Mesothelial cell of epicardium (in vitro differentiated cells): Measurements from ENCODE around the gene GLA. TPM values are rescaled to one million over a fixed set of nuclear protein-coding genes. Genes with fewer than 3 reads are reported as not detected.

ENCODE experiments used
- DNase-seq, 2 experiments: peaks; one replicate each; pipeline ENCODE4 v3.0.0; 2021; ENCODE audit warnings: low spot score in 2 of 2; ENCODE audit not compliant: unreplicated experiment in 2 of 2
- H3K27ac Mint-ChIP-seq: 2 replicates; pipeline ENCODE4 v1.8.0; 2021; ENCODE audit warnings: mixed read lengths
- H3K27me3 Mint-ChIP-seq: 2 replicates; pipeline ENCODE4 v1.8.0; 2021; ENCODE audit warnings: low read depth, mixed read lengths
- H3K36me3 Mint-ChIP-seq: 2 replicates; pipeline ENCODE4 v1.8.0; 2021; ENCODE audit warnings: mixed read lengths
- H3K4me1 Mint-ChIP-seq: 2 replicates; pipeline ENCODE4 v1.8.0; 2021; ENCODE audit warnings: mixed read lengths
- H3K4me3 Mint-ChIP-seq: 2 replicates; pipeline ENCODE4 v1.8.0; 2021; ENCODE audit warnings: mild to moderate bottlenecking, moderate library complexity, mixed read lengths
- H3K9me3 Mint-ChIP-seq: 2 replicates; pipeline ENCODE4 v1.8.0; 2021; ENCODE audit warnings: mixed read lengths
- total RNA-seq: library from RNA; stranded (reverse); gene quantifications from 3 replicates; pipeline ENCODE4 v1.2.1, GENCODE V29; 2021
- TF ChIP-seq, protein P1 (sequence below): fragments of 200-600 bp; sonication (generic); IDR thresholded peaks from one replicate; pipeline ENCODE4 v1.5.0; 2021; ENCODE audit warnings: antibody characterized with exemption; ENCODE audit not compliant: unreplicated experiment

GLA gene
- total RNA-seq, 1 donor from 2014 or later = 25.0 TPM

DNA sequence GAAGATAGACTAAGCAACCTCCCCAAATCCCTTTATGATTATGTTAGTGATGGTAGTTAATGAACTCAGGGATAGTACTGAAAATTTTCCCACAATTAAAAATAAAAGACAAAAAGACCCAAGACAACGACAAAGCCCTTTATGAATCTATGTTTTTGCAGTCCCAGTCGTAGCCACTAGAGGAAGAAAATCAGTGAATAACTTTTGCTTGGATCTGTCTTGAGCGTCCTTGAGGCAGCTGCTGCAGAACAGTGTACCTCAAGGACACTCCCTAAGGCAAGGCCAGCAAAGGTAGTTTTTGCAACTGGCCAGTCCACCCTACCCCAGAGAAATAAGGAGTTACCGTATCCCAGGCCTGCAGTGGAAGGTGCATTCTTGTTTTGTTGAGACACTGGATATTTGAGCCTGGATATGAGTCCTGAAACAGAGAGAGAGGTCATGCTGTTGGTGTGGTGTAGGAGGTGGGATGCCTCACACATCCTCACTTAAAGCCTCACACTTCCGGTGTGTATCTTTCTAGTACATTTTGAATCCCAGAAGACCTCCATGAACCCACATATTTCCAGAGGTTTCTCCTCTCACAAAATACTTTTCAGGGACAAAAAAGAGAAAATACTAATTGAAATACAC is 50.4 kb downstream of the GLA start:
- Mint-ChIP-seq H3K4me3 (no peak overlapping the region), H3K27me3 (no peaks in the 10 kb centered on the region), H3K9me3 (peaks cover 15% of the 10 kb centered on the region), H3K36me3 (no peaks in the 10 kb centered on the region), H3K4me1 (no peaks in the 10 kb centered on the region), H3K27ac (no peak overlapping the region)
- TF ChIP-seq, protein P1, sequence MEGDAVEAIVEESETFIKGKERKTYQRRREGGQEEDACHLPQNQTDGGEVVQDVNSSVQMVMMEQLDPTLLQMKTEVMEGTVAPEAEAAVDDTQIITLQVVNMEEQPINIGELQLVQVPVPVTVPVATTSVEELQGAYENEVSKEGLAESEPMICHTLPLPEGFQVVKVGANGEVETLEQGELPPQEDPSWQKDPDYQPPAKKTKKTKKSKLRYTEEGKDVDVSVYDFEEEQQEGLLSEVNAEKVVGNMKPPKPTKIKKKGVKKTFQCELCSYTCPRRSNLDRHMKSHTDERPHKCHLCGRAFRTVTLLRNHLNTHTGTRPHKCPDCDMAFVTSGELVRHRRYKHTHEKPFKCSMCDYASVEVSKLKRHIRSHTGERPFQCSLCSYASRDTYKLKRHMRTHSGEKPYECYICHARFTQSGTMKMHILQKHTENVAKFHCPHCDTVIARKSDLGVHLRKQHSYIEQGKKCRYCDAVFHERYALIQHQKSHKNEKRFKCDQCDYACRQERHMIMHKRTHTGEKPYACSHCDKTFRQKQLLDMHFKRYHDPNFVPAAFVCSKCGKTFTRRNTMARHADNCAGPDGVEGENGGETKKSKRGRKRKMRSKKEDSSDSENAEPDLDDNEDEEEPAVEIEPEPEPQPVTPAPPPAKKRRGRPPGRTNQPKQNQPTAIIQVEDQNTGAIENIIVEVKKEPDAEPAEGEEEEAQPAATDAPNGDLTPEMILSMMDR = peak; percentile 61
- DNase-seq = no peak

GRCh38 chrX:101349193-101349562 is 58.5 kb downstream of the GLA start:
- H3K27ac Mint-ChIP-seq = peak overlapping the region; percentile 86
- H3K4me3 Mint-ChIP-seq = peak overlapping the region; percentile 86
- H3K4me1 Mint-ChIP-seq = peaks cover 8% of the 10 kb centered on the region
- TF ChIP-seq, protein P1 = no peak
- H3K36me3 Mint-ChIP-seq = peaks cover 5% of the 10 kb centered on the region
- peaks cover 6% of the 10 kb centered on the region for H3K9me3 Mint-ChIP-seq
- DNase-seq = no peak
- H3K27me3 Mint-ChIP-seq = no peaks in the 10 kb centered on the region

GRCh38 chrX:101348452-101349192 is 59.1 kb downstream of the GLA start, which contains the start of gene TIMM8A:
TSS of gene TIMM8A (minus strand) at chrX:101348742. CDS start at chrX:101348664, 78 bp downstream.
- TF ChIP-seq, protein P1 = no peak
- peaks cover 7% of the 10 kb centered on the region for H3K36me3 Mint-ChIP-seq
- peak within 1 kb of the TSS; percentile 86 for H3K27ac Mint-ChIP-seq
- DNase-seq = peak; percentile 36 to 68
- H3K27me3 Mint-ChIP-seq = no peaks in the 10 kb centered on the region
- peaks cover 8% of the 10 kb centered on the region for H3K4me1 Mint-ChIP-seq
- H3K4me3 Mint-ChIP-seq = peak within 1 kb of the TSS; percentile 86
- H3K9me3 Mint-ChIP-seq = peaks cover 6% of the 10 kb centered on the region

DNA sequence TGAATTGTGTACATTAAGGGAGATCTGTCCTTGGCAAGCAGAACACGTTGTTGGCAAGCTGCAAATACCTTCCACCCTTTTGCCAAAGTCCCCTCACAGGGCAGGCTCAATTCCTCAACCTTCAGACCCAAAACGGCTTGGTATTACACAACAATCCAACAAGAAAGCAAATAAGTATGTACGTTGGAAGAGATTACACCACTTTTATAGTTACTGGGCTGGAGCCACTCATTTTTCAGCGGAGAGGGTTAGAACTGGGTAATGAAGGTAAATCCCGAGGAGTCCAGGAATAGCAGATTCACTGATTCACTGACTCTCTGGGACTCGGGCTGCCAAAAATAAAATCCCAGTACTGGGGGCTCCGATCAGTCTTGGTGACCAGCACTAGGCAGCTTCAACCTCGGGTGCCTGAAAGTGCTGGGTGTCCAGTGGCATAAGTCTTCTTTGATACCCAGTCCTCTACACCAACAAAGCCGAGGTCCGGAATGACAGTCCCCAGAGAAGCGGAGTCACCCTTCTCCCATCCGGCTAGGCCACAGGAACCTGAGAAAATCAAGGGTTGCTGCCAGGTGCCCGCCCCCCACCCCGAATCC is 59.8 kb downstream of the GLA start:
- no peak for DNase-seq
- H3K4me3 Mint-ChIP-seq = peak overlapping the region; percentile 86
- H3K36me3 Mint-ChIP-seq = peaks cover 7% of the 10 kb centered on the region
- H3K27me3 Mint-ChIP-seq = no peaks in the 10 kb centered on the region
- peaks cover 6% of the 10 kb centered on the region for H3K9me3 Mint-ChIP-seq
- peaks cover 8% of the 10 kb centered on the region for H3K4me1 Mint-ChIP-seq
- peak overlapping the region; percentile 86 for H3K27ac Mint-ChIP-seq
- TF ChIP-seq, protein P1 = no peak

Other genes with a start within 250 kb of the GLA start
- 3.9 to 4.4 TPM (median 4.2 TPM) in 3 replicates for gene DRP2, start 188.1 kb downstream of the GLA start, total RNA-seq
- 0.36 to 0.53 TPM (median 0.45 TPM) in 3 replicates for gene TAF7L, start 116.6 kb downstream of the GLA start, total RNA-seq
- 12.2 to 16.7 TPM (median 14.3 TPM) in 3 replicates for gene TIMM8A, start 59.2 kb downstream of the GLA start, total RNA-seq
- 0.07 to 0.42 TPM (median 0.20 TPM) in 3 replicates for gene BTK, start 21.7 kb downstream of the GLA start, total RNA-seq
- gene RPL36A, start 16.9 kb downstream of the GLA start, total RNA-seq = 298 to 311 TPM (median 303 TPM) in 3 replicates
- gene HNRNPH2, start 297 bp upstream of the GLA start, total RNA-seq = 60.8 to 63.0 TPM (median 61.6 TPM) in 3 replicates
- gene ARMCX4, start 77.5 kb upstream of the GLA start, total RNA-seq = 29.0 to 30.8 TPM (median 29.4 TPM) in 3 replicates
- gene ARMCX1, start 142.6 kb upstream of the GLA start, total RNA-seq = 24.8 to 25.1 TPM (median 25.0 TPM) in 3 replicates
- gene ARMCX6, start 210.1 kb upstream of the GLA start, total RNA-seq = 83.1 to 90.4 TPM (median 85.3 TPM) in 3 replicates
- 58.7 to 61.6 TPM (median 59.9 TPM) in 3 replicates for gene ARMCX3, start 215.2 kb upstream of the GLA start, total RNA-seq